GM19467 (cell line): ENCODE measurements around the gene GCAT.

Experiments used
- ATAC-seq: cut with Tn5 transposase; IDR thresholded peaks from one replicate; pipeline ENCODE4 v1.9.1; 2021; ENCODE audit warnings: mild to moderate bottlenecking, moderate library complexity; ENCODE audit not compliant: unreplicated experiment

The GCAT gene

DNA sequence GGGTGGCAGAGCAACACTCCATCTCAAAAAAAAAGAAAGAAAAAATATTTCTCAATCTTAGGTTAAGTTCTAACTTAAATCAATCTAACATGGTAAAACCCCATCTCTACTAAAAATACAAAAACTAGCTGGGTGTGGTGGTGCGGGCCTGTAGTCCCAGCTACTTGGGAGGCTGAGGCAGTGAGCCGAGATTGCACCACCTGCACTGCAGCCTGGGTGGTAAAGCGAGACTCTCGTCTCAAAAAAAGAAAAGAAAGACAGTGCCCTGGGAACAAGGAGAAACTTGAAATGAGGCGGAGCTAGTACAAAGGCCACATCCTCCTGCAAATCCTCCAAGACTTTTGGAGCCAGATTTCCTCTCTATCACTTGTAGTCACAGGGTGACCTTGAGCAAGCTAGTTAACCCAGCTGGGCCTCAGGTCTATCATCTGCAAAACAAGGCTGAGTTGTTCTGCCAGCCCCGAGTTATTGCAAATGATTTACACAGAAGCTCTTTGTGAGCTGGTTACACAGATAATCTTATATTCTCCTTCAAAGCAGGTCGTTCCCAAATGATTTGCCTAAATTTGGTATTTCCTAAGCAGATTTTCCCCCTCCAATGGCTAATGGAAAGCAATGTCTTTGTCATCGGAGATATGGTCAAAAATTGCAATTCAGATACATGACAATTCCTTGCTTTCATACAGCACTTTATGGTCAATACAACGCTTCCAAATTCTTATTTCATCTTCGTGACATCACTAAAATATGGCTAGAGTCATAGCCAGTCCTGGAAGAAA lies 34.5 kb downstream of the GCAT start:
- ATAC-seq, result no peak

DNA sequence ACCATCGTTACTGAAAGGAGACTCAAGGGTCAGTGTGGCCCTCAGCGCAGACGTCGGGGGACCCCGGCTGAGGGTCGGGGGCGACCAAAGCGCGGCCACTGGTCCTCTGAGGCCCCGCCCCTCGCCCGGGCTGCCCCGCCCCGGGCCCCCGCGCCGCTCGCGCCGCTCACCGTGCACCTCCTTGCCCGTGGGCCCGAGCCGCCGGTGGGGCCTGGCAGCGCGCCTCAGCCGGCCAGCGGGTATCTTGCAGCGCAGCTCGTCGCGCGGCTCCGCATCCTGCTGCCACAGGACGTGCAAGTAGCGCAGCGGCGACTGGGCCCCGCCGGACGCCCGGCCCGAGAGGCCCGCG lies 36.0 kb downstream of the GCAT start:
- ATAC-seq, result peak; percentile 39

- ATAC-seq, result no peak
These were observed 37.2 kb downstream of the GCAT start for GRCh38 chr22:37844904-37845329.

GRCh38 chr22:37846433-37846832 lies 38.7 kb downstream of the GCAT start:
- ATAC-seq, result no peak

DNA sequence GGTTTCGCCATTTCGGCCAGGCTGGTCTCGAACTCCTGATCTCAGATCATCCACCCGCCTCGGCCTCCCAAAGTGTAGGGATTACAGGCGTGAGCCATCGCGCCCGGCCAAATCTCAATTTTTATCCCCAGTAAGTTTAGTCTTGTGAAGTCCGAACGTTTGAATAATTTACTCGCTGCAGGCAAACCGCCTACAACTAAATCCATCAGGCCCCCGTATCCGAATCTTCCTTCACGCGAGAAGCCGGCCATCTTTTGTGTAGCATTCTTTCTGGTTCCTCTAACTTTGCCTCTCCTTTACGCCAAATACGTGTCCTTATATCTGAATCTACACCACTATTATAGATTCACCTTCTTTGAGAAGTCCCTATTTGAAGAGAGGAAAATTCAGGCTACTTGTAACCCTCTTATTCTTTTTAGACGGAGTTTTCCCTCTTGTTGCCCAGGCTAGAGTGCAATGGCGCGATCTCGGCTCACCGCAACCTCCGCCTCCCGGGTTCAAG lies 40.9 kb downstream of the GCAT start:
- no peak for ATAC-seq

DNA sequence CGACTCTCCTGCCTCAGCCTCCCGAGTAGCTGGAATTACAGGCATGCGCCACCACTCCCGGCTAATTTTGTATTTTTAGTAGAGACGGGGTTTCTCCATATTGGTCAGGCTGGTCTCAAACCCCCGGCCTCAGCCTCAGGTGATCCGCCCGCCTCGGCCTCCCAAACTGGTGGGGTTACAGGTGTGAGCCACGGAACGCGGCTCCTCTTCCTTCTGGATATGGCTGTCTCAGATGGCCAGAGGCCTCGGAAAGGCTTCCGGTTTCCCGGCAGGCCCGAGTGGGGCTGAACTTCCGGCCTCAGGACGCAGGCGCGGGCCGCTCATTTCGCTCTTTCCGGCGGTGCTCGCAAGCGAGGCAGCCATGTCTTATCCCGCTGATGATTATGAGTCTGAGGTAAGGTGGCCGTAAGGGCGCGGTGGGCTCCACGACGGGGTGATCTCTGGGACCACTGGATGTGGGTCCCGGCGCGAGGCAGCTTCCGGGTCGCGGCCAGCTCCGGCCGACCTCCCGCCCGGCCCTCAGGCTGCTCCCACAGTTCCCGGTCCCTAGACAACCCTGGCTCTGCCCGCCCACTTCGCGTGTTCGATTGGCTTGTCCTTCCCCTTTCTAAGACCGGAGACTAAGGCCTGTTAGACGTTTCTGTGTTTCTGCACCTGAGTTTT lies 41.5 kb downstream of the GCAT start, which contains the start of gene EIF3L:
Gene EIF3L, plus strand, starts transcription at position 331 of the 663 bp plus-strand sequence. Its CDS starts 31 bp downstream, at position 362.
- peak; percentile 42 for ATAC-seq

DNA sequence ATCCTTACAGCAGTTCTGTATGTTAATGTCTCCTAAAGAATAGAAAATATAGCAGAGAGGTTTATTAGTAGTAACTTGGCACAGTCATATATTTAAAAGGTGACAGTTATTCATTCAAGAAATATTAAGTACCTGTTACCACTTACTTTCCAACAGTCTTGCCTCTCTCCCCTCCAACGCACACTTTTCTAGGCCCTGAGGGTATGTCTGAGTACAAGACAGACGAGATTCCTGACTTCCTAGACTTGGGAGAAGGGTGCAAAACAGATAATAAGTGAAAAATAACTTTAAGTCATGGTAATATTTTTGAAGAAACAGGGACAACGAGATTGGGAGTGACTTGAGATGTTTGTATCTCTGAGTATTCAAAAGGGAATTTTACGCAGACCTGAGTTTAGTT lies 43.1 kb downstream of the GCAT start:
- ATAC-seq, result no peak

DNA sequence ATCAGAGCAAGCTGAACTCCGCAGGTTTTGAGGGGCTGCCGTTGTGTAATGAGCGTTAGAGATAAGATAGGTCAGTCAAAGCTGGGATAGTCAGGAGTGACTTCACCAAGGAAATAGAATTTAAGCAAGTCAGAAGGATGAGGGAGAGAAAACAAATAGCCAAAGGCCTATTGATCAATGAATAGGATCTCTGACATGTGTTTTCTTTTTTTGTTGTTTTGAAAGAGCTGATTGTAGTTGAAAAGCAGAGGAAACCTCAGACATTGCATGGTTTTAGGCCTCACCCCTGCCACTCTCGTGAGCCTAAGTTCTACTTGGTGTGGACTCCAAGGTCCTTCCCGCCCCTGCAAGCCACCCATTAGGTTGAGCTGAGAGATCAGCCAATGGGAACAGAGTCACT lies 44.7 kb downstream of the GCAT start:
- no peak for ATAC-seq

- no peak for ATAC-seq
These were observed 47.2 kb downstream of the GCAT start for GRCh38 chr22:37854946-37855345.

- no peak for ATAC-seq
These were observed 47.7 kb downstream of the GCAT start for GRCh38 chr22:37855462-37855861.

DNA sequence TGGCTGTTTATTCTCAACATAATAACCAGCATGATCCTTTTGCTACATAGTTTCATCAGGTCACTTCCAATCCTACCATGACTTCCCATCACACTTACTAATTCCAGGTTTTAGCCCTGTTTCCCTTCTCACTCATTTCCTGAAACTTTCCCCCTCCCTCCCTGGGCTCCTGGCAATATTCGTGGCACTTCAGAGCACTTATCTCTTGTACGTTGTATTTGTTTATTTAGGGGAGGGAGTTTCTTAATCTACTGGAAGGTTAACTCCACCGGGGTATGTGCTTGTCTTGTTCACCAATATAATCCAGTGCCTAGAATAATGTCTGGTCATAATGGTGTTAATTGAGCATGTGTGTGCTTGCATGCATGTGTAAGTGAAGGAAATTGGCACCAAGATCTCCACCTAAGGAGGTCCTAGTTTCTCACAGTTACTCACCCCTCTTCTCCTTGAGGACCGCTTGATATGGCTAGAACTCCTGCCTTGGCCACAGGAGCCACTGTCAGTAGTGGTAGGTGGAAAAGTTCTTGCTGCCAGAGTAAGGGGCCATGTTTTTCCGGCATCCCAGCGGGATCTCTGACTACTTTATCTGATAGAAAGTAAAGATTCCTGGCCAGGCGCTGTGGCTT lies 53.2 kb downstream of the GCAT start:
- no peak for ATAC-seq

GRCh38 chr22:37862570-37863325 lies 55.0 kb downstream of the GCAT start:
- ATAC-seq, result no peak

DNA sequence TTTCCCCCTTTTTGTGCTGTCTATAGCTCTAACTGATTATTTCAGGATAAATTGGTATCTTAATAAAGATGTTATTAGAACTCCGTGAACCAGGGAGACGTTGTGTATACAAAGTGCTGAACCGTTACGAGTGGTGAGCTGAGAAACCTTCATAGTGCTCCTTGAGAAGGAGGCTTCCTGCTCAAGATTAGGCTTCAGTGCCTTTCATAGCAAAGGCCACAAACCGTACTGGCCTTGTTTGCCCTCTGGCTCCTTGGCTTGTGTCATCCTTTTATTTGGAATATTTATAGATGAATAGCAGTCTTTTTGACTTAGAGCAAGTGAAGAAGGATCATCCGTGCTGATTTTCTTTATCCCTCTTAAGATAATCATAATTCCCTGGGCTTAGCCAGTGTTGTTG lies 57.8 kb downstream of the GCAT start:
- no peak for ATAC-seq
